ENCODE results near the gene AJAP1. TPM values are rescaled to one million over a fixed set of nuclear protein-coding genes. Genes with fewer than 3 reads are reported as not detected.

AJAP1 gene
- total RNA-seq, 2 donors from 2014 or later: 0.04 to 0.08 TPM

- H3K9me3 ChIP-seq: no peaks in the 10 kb centered on the region
- no peaks in the 10 kb centered on the region for H3K36me3 ChIP-seq
- DNase-seq (ENCODE audit: low spot score): no peak
- H3K4me1 ChIP-seq: peaks cover 0 to 23% of the 10 kb centered on the region in 2 donors
- H3K4me3 ChIP-seq: no peak overlapping the region
- peaks cover 0 to 24% of the 10 kb centered on the region in 2 donors for H3K27me3 ChIP-seq
- TF ChIP-seq, protein P1, sequence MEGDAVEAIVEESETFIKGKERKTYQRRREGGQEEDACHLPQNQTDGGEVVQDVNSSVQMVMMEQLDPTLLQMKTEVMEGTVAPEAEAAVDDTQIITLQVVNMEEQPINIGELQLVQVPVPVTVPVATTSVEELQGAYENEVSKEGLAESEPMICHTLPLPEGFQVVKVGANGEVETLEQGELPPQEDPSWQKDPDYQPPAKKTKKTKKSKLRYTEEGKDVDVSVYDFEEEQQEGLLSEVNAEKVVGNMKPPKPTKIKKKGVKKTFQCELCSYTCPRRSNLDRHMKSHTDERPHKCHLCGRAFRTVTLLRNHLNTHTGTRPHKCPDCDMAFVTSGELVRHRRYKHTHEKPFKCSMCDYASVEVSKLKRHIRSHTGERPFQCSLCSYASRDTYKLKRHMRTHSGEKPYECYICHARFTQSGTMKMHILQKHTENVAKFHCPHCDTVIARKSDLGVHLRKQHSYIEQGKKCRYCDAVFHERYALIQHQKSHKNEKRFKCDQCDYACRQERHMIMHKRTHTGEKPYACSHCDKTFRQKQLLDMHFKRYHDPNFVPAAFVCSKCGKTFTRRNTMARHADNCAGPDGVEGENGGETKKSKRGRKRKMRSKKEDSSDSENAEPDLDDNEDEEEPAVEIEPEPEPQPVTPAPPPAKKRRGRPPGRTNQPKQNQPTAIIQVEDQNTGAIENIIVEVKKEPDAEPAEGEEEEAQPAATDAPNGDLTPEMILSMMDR (IDR thresholded peaks at IDR 0.05): no peak
- no peak overlapping the region for H3K27ac ChIP-seq
These were observed 2.9 kb downstream of the AJAP1 start for GRCh38 chr1:4657244-4657789.

GRCh38 chr1:4657960-4658541 lies 3.6 kb downstream of the AJAP1 start:
- Histone ChIP-seq H3K9me3 (no peaks in the 10 kb centered on the region), H3K4me3 (no peak overlapping the region), H3K36me3 (no peaks in the 10 kb centered on the region), H3K27ac (no peak overlapping the region), H3K27me3 (peaks cover 0 to 20% of the 10 kb centered on the region in 2 donors), H3K4me1 (peaks cover 0 to 20% of the 10 kb centered on the region in 2 donors)
- TF ChIP-seq, protein P1 (IDR thresholded peaks at IDR 0.05): no peak
- no peak for DNase-seq (ENCODE audit: low spot score)

- Histone ChIP-seq H3K9me3 (no peaks in the 10 kb centered on the region), H3K4me1 (peaks cover 0 to 16% of the 10 kb centered on the region in 2 donors), H3K27me3 (peaks cover 0 to 12% of the 10 kb centered on the region in 2 donors), H3K36me3 (no peaks in the 10 kb centered on the region), H3K27ac (no peak overlapping the region), H3K4me3 (no peak overlapping the region)
- TF ChIP-seq, protein P1 (IDR thresholded peaks at IDR 0.05): no peak
- DNase-seq (ENCODE audit: low spot score): no peak
These were observed 4.5 kb downstream of the AJAP1 start for GRCh38 chr1:4658643-4659628.

- DNase-seq (ENCODE audit: low spot score): no peak
- Histone ChIP-seq H3K36me3 (no peaks in the 10 kb centered on the region), H3K9me3 (no peaks in the 10 kb centered on the region), H3K4me1 (peaks cover 0 to 5% of the 10 kb centered on the region in 2 donors), H3K4me3 (no peak overlapping the region), H3K27me3 (peaks cover 0 to 9% of the 10 kb centered on the region in 2 donors), H3K27ac (no peak overlapping the region)
- TF ChIP-seq, protein P1 (IDR thresholded peaks at IDR 0.05): no peak
These were observed 6.6 kb downstream of the AJAP1 start for GRCh38 chr1:4660917-4661594.

GRCh38 chr1:4661595-4661917 lies 7.1 kb downstream of the AJAP1 start:
- no peak for DNase-seq (ENCODE audit: low spot score)
- H3K27ac ChIP-seq: no peak overlapping the region
- no peaks in the 10 kb centered on the region for H3K36me3 ChIP-seq
- H3K9me3 ChIP-seq: no peaks in the 10 kb centered on the region
- H3K27me3 ChIP-seq: peaks cover 0 to 5% of the 10 kb centered on the region in 2 donors
- no peak overlapping the region for H3K4me3 ChIP-seq
- H3K4me1 ChIP-seq: no peaks in the 10 kb centered on the region
- TF ChIP-seq, protein P1 (IDR thresholded peaks at IDR 0.05): no peak
